CD4-positive, alpha-beta T cell treated with Interleukin-15 for 4 hours (primary cell): Measurements from ENCODE around the gene UGP2.
"Not testable (repeated sequence)": the region's sequence is repeated elsewhere in the genome, so short reads cannot be mapped to it uniquely, and the experiment has no call there.

Experiments used
- DNase-seq: peaks from one replicate; pipeline ENCODE4 v3.0.0-alpha.2; 2020; ENCODE audit warnings: low spot score

The UGP2 gene

GRCh38 chr2:63840081-63840784, 1.5 kb upstream of the UGP2 start:
- DNase-seq = no peak

- peak; percentile 97 for DNase-seq
Measured at GRCh38 chr2:63840785-63841253, 877 bp upstream of the UGP2 start.

- peak; percentile 9 for DNase-seq
Measured at GRCh38 chr2:63842149-63843061, 709 bp downstream of the UGP2 start.

- DNase-seq = no peak
Measured at GRCh38 chr2:63843093-63843492, 1.4 kb downstream of the UGP2 start.

- DNase-seq = no peak
Measured at GRCh38 chr2:63843791-63844190, 2.1 kb downstream of the UGP2 start.

- no peak for DNase-seq
Measured at GRCh38 chr2:63844616-63845015, 2.9 kb downstream of the UGP2 start.

GRCh38 chr2:63845866-63846265, 4.2 kb downstream of the UGP2 start:
- DNase-seq = no peak

- DNase-seq = no peak
Measured at GRCh38 chr2:63846487-63846886, 4.8 kb downstream of the UGP2 start.

- not testable (repeated sequence) for DNase-seq
Measured at GRCh38 chr2:63847571-63847970, 5.9 kb downstream of the UGP2 start.

GRCh38 chr2:63849381-63850203, 7.9 kb downstream of the UGP2 start:
- no peak for DNase-seq

- DNase-seq = no peak
Measured at GRCh38 chr2:63850204-63850571, 8.5 kb downstream of the UGP2 start.

GRCh38 chr2:63850649-63851048, 9.0 kb downstream of the UGP2 start:
- no peak for DNase-seq

GRCh38 chr2:63851691-63852311, 10.1 kb downstream of the UGP2 start:
- no peak for DNase-seq

GRCh38 chr2:63853527-63854310, 12.0 kb downstream of the UGP2 start:
- DNase-seq = no peak

- no peak for DNase-seq
Measured at GRCh38 chr2:63855418-63856302, 14.0 kb downstream of the UGP2 start.

- peak; percentile 83 for DNase-seq
Measured at GRCh38 chr2:63856303-63856603, 14.6 kb downstream of the UGP2 start.

GRCh38 chr2:63858291-63858690, 16.6 kb downstream of the UGP2 start:
- DNase-seq = no peak

GRCh38 chr2:63861220-63861822, 19.6 kb downstream of the UGP2 start:
- peak; percentile 69 for DNase-seq

GRCh38 chr2:63862806-63863205, 21.1 kb downstream of the UGP2 start:
- no peak for DNase-seq

GRCh38 chr2:63863707-63864106, 22.0 kb downstream of the UGP2 start:
- no peak for DNase-seq
